ENCODE data around the gene SLC9A5.

The SLC9A5 gene

GRCh38 chr16:67275321-67275720 is 26.5 kb downstream of the SLC9A5 start:
- H3K4me3 Mint-ChIP-seq = no peak overlapping the region
- H3K36me3 Mint-ChIP-seq (ENCODE audit: low read depth) = peaks cover 14% of the 10 kb centered on the region
- no peaks in the 10 kb centered on the region for H3K9me3 Mint-ChIP-seq
- no peak overlapping the region for H3K27ac Mint-ChIP-seq
- H3K27me3 Mint-ChIP-seq (ENCODE audit: low read depth) = no peaks in the 10 kb centered on the region
- peaks cover 8% of the 10 kb centered on the region for H3K4me1 Mint-ChIP-seq (ENCODE audit: low read depth)

GRCh38 chr16:67277294-67277998 is 28.7 kb downstream of the SLC9A5 start:
- Mint-ChIP-seq H3K36me3 (ENCODE audit: low read depth) (peaks cover 14% of the 10 kb centered on the region), H3K4me1 (ENCODE audit: low read depth) (peaks cover 8% of the 10 kb centered on the region), H3K27ac (peak overlapping the region; percentile 45), H3K9me3 (no peaks in the 10 kb centered on the region), H3K27me3 (ENCODE audit: low read depth) (no peaks in the 10 kb centered on the region), H3K4me3 (peak overlapping the region; percentile 54)

- H3K27ac Mint-ChIP-seq = peak overlapping the region; percentile 67
- no peaks in the 10 kb centered on the region for H3K9me3 Mint-ChIP-seq
- peaks cover 14% of the 10 kb centered on the region for H3K36me3 Mint-ChIP-seq (ENCODE audit: low read depth)
- H3K27me3 Mint-ChIP-seq (ENCODE audit: low read depth) = no peaks in the 10 kb centered on the region
- peak overlapping the region; percentile 84 for H3K4me3 Mint-ChIP-seq
- H3K4me1 Mint-ChIP-seq (ENCODE audit: low read depth) = peaks cover 8% of the 10 kb centered on the region
These were observed 29.4 kb downstream of the SLC9A5 start for GRCh38 chr16:67277999-67278772.

GRCh38 chr16:67278773-67279295 is 30.1 kb downstream of the SLC9A5 start:
- no peaks in the 10 kb centered on the region for H3K27me3 Mint-ChIP-seq (ENCODE audit: low read depth)
- peak overlapping the region; percentile 67 for H3K27ac Mint-ChIP-seq
- H3K9me3 Mint-ChIP-seq = no peaks in the 10 kb centered on the region

GRCh38 chr16:67279296-67280089 is 30.7 kb downstream of the SLC9A5 start, which contains the start of gene PLEKHG4:
PLEKHG4 (plus strand) TSS chr16:67279532; CDS start chr16:67280045, 513 bp downstream.
- Mint-ChIP-seq H3K4me3 (peak within 1 kb of the TSS; percentile 84), H3K4me1 (ENCODE audit: low read depth) (peaks cover 8% of the 10 kb centered on the region), H3K36me3 (ENCODE audit: low read depth) (peaks cover 12% of the 10 kb centered on the region), H3K27ac (peak within 1 kb of the TSS; percentile 67), H3K27me3 (ENCODE audit: low read depth) (no peaks in the 10 kb centered on the region), H3K9me3 (no peaks in the 10 kb centered on the region)

More at GRCh38 chr16:67278773-67279295, 30.1 kb downstream of the SLC9A5 start:
- Mint-ChIP-seq H3K4me3 (peak overlapping the region; percentile 84), H3K4me1 (ENCODE audit: low read depth) (peaks cover 8% of the 10 kb centered on the region), H3K36me3 (ENCODE audit: low read depth) (peaks cover 14% of the 10 kb centered on the region)

- no peaks in the 10 kb centered on the region for H3K27me3 Mint-ChIP-seq (ENCODE audit: low read depth)
- no peak overlapping the region for H3K27ac Mint-ChIP-seq
- peak overlapping the region; percentile 44 for H3K4me3 Mint-ChIP-seq
These were observed 31.6 kb downstream of the SLC9A5 start for GRCh38 chr16:67280090-67281015.

GRCh38 chr16:67281536-67282446 is 33.0 kb downstream of the SLC9A5 start:
- no peak overlapping the region for H3K4me3 Mint-ChIP-seq
- H3K4me1 Mint-ChIP-seq (ENCODE audit: low read depth) = peaks cover 5% of the 10 kb centered on the region
- peaks cover 4% of the 10 kb centered on the region for H3K36me3 Mint-ChIP-seq (ENCODE audit: low read depth)
- no peak overlapping the region for H3K27ac Mint-ChIP-seq
- no peaks in the 10 kb centered on the region for H3K9me3 Mint-ChIP-seq
- no peaks in the 10 kb centered on the region for H3K27me3 Mint-ChIP-seq (ENCODE audit: low read depth)

More at GRCh38 chr16:67280090-67281015, 31.6 kb downstream of the SLC9A5 start:
- Mint-ChIP-seq H3K4me1 (ENCODE audit: low read depth) (peaks cover 6% of the 10 kb centered on the region), H3K36me3 (ENCODE audit: low read depth) (peaks cover 10% of the 10 kb centered on the region), H3K9me3 (no peaks in the 10 kb centered on the region)

- Mint-ChIP-seq H3K4me1 (ENCODE audit: low read depth) (peaks cover 5% of the 10 kb centered on the region), H3K27me3 (ENCODE audit: low read depth) (no peaks in the 10 kb centered on the region), H3K27ac (no peak overlapping the region), H3K4me3 (no peak overlapping the region), H3K9me3 (no peaks in the 10 kb centered on the region), H3K36me3 (ENCODE audit: low read depth) (peaks cover 3% of the 10 kb centered on the region)
These were observed 33.6 kb downstream of the SLC9A5 start for GRCh38 chr16:67282447-67282805.

- H3K27me3 Mint-ChIP-seq (ENCODE audit: low read depth) = no peaks in the 10 kb centered on the region
- H3K27ac Mint-ChIP-seq = no peak overlapping the region
- H3K4me1 Mint-ChIP-seq (ENCODE audit: low read depth) = no peaks in the 10 kb centered on the region
These were observed 34.5 kb downstream of the SLC9A5 start for GRCh38 chr16:67283039-67283825.

GRCh38 chr16:67283826-67284555 is 35.2 kb downstream of the SLC9A5 start:
- Mint-ChIP-seq H3K4me3 (no peak overlapping the region), H3K27ac (no peak overlapping the region), H3K36me3 (ENCODE audit: low read depth) (peaks cover 1% of the 10 kb centered on the region), H3K4me1 (ENCODE audit: low read depth) (no peaks in the 10 kb centered on the region), H3K9me3 (no peaks in the 10 kb centered on the region), H3K27me3 (ENCODE audit: low read depth) (no peaks in the 10 kb centered on the region)

More at GRCh38 chr16:67283039-67283825, 34.5 kb downstream of the SLC9A5 start:
- no peaks in the 10 kb centered on the region for H3K9me3 Mint-ChIP-seq
- peaks cover 1% of the 10 kb centered on the region for H3K36me3 Mint-ChIP-seq (ENCODE audit: low read depth)
- no peak overlapping the region for H3K4me3 Mint-ChIP-seq

- no peaks in the 10 kb centered on the region for H3K9me3 Mint-ChIP-seq
- no peaks in the 10 kb centered on the region for H3K27me3 Mint-ChIP-seq (ENCODE audit: low read depth)
- H3K4me1 Mint-ChIP-seq (ENCODE audit: low read depth) = no peaks in the 10 kb centered on the region
- H3K27ac Mint-ChIP-seq = no peak overlapping the region
- no peak overlapping the region for H3K4me3 Mint-ChIP-seq
- H3K36me3 Mint-ChIP-seq (ENCODE audit: low read depth) = peaks cover 1% of the 10 kb centered on the region
These were observed 36.2 kb downstream of the SLC9A5 start for GRCh38 chr16:67284699-67285646.
